Left colon (tissue), 2 donors: ENCODE results near the gene CLIC6. TPM values are rescaled to one million over a fixed set of nuclear protein-coding genes. Genes with fewer than 3 reads are reported as not detected.

Experiments
- ATAC-seq: fragments of 200-7000 bp; cut with Tn5 transposase; one replicate; pipeline ENCODE4 v1.9.1; 2020; ENCODE audit warnings: mild to moderate bottlenecking, moderate library complexity
- DNase-seq, 2 donors: peaks; one replicate each; pipeline ENCODE4 v3.0.0-alpha.2; 2020
- intact Hi-C, 2 donors: fragments of 100-400 bp; cut with DNase I in 1 of 2; cut with micrococcal nuclease in 1 of 2; formaldehyde crosslinking; loops; one replicate each; pipeline versions ENCODE4 v1.11.2 to v1.14.0; 2022; cut with DNase I, micrococcal nuclease
- long read RNA-seq: library from polyadenylated mRNA; unstranded; transcript quantifications from one replicate; pipeline ENCODE4 v2.0.0, GENCODE V29; 2021
- total RNA-seq, 2 donors: library from RNA; stranded (reverse); fragmentation: NEBNext Ultra II Directional; extraction: Animal tissue kit (Norgen Biotek cat#: 25700); gene quantifications; one replicate each; pipeline ENCODE4 v1.2.1, GENCODE V29; 2021
- donor health status: DM: no; HTN: no; CAD: no.
- donor health status: DM: yes; HTN: yes; CAD: no.

The CLIC6 gene
- total RNA-seq = 10 to 100 TPM in 1 of 2 donors, under 1 TPM in 1; 0.61 to 15.0 TPM
- long read RNA-seq, transcript CLIC6-201 (6 exons, 3,806 nt) = major isoform, 10 of 19 reads
- long read RNA-seq, partial matches to known transcripts = 4 of 19 reads
- long read RNA-seq, other reads (novel, unspliced or antisense) = 5 of 19 reads

GRCh38 chr21:34668803-34669148 is at the start of gene CLIC6:
CLIC6 (plus strand) TSS chr21:34668994; CDS start chr21:34669389, 395 bp downstream.
- peak in 1 of 2 donors; percentile 41 for DNase-seq
- intact Hi-C loops = no loop called here
- no peak for ATAC-seq

GRCh38 chr21:34619841-34620665 is 48.7 kb upstream of the CLIC6 start:
- no peak for DNase-seq
- ATAC-seq = no peak
- intact Hi-C loops = no loop called here

GRCh38 chr21:34621434-34622350 is 47.1 kb upstream of the CLIC6 start:
- ATAC-seq = no peak
- intact Hi-C loops = no loop called here
- no peak for DNase-seq

GRCh38 chr21:34623516-34623915 is 45.3 kb upstream of the CLIC6 start:
- intact Hi-C loops = no loop called here
- DNase-seq (no peak), ATAC-seq (no peak)

- ATAC-seq = no peak
- no peak for DNase-seq
- intact Hi-C loops = no loop called here
Observed at GRCh38 chr21:34625030-34625593, 43.7 kb upstream of the CLIC6 start.

GRCh38 chr21:34626131-34626530 is 42.7 kb upstream of the CLIC6 start:
- ATAC-seq (no peak), DNase-seq (no peak)
- intact Hi-C loops = no loop called here

GRCh38 chr21:34630536-34631143 is 38.2 kb upstream of the CLIC6 start:
- ATAC-seq (peak; percentile 76), DNase-seq (no peak)
- intact Hi-C loops = no loop called here

- DNase-seq = no peak
- intact Hi-C loops = no loop called here
- ATAC-seq = no peak
Observed at GRCh38 chr21:34632498-34632897, 36.3 kb upstream of the CLIC6 start.

GRCh38 chr21:34635307-34635706 is 33.5 kb upstream of the CLIC6 start:
- intact Hi-C loops = no loop called here
- DNase-seq (no peak), ATAC-seq (no peak)

- ATAC-seq (no peak), DNase-seq (no peak)
- intact Hi-C loops = no loop called here
Observed at GRCh38 chr21:34636961-34637360, 31.8 kb upstream of the CLIC6 start.

- intact Hi-C loops = no loop called here
- DNase-seq (no peak), ATAC-seq (no peak)
Observed at GRCh38 chr21:34639250-34639649, 29.5 kb upstream of the CLIC6 start.

- DNase-seq (no peak), ATAC-seq (no peak)
- intact Hi-C loops = no loop called here
Observed at GRCh38 chr21:34639882-34640788, 28.7 kb upstream of the CLIC6 start.

- DNase-seq (no peak), ATAC-seq (no peak)
- intact Hi-C loops = no loop called here
Observed at GRCh38 chr21:34640858-34641257, 27.9 kb upstream of the CLIC6 start.

GRCh38 chr21:34642211-34643075 is 26.4 kb upstream of the CLIC6 start:
- DNase-seq (no peak), ATAC-seq (no peak)
- intact Hi-C loops = no loop called here

- no peak for DNase-seq
- intact Hi-C loops = no loop called here
- ATAC-seq = peak; percentile 30
Observed at GRCh38 chr21:34644825-34645224, 24.0 kb upstream of the CLIC6 start.

GRCh38 chr21:34647555-34647954 is 21.2 kb upstream of the CLIC6 start:
- DNase-seq (no peak), ATAC-seq (no peak)
- intact Hi-C loops = no loop called here

- intact Hi-C loops = no loop called here
- DNase-seq (no peak), ATAC-seq (no peak)
Observed at GRCh38 chr21:34648739-34649297, 20.0 kb upstream of the CLIC6 start.
